ENCODE results near the gene MATR3.

The MATR3 gene

GRCh38 chr5:139273322-139273571 is 20.3 kb upstream of the MATR3 start:
- H3K27ac ChIP-seq (ENCODE audit: low read depth, low read length, severe bottlenecking), result no peak overlapping the region
- peak overlapping the region; percentile 71 for H3K4me3 ChIP-seq (ENCODE audit: extremely low read depth, insufficient read depth, low read length, poor library complexity, severe bottlenecking)
- peaks cover 28% of the 10 kb centered on the region for H3K36me3 ChIP-seq (ENCODE audit: control insufficient read depth, insufficient read depth, low read length)
- WGBS, 2 experiments (ENCODE audit: insufficient coverage in 2 of 2), result 20% methylated on average over 3 of the region's 3 CpGs
- H3K4me1 ChIP-seq (ENCODE audit: control insufficient read depth, insufficient read depth, low read length, poor library complexity, severe bottlenecking), result peaks cover 25% of the 10 kb centered on the region
- H3K9me3 ChIP-seq (ENCODE audit: control insufficient read depth, low read length), result no peaks in the 10 kb centered on the region

GRCh38 chr5:139273572-139274289 is 19.8 kb upstream of the MATR3 start:
- 4 to 5% methylated on average over 30 to 41 of the region's 47 CpGs for WGBS, 2 experiments (ENCODE audit: insufficient coverage in 2 of 2)
- no peaks in the 10 kb centered on the region for H3K9me3 ChIP-seq (ENCODE audit: control insufficient read depth, low read length)
- peaks cover 33% of the 10 kb centered on the region for H3K36me3 ChIP-seq (ENCODE audit: control insufficient read depth, insufficient read depth, low read length)
- peak overlapping the region; percentile 71 for H3K4me3 ChIP-seq (ENCODE audit: extremely low read depth, insufficient read depth, low read length, poor library complexity, severe bottlenecking)
- H3K27ac ChIP-seq (ENCODE audit: low read depth, low read length, severe bottlenecking), result peak overlapping the region; percentile 86
- H3K4me1 ChIP-seq (ENCODE audit: control insufficient read depth, insufficient read depth, low read length, poor library complexity, severe bottlenecking), result peaks cover 25% of the 10 kb centered on the region

GRCh38 chr5:139275536-139275935 is 18.0 kb upstream of the MATR3 start:
- WGBS, 2 experiments (ENCODE audit: insufficient coverage in 2 of 2), result 44 to 61% methylated on average over 1 to 2 of the region's 4 CpGs
- peak overlapping the region; percentile 71 for H3K4me3 ChIP-seq (ENCODE audit: extremely low read depth, insufficient read depth, low read length, poor library complexity, severe bottlenecking)

GRCh38 chr5:139275956-139276355 is 17.6 kb upstream of the MATR3 start:
- Histone ChIP-seq H3K9me3 (ENCODE audit: control insufficient read depth, low read length) (no peaks in the 10 kb centered on the region), H3K4me3 (ENCODE audit: extremely low read depth, insufficient read depth, low read length, poor library complexity, severe bottlenecking) (peak overlapping the region; percentile 71), H3K36me3 (ENCODE audit: control insufficient read depth, insufficient read depth, low read length) (peaks cover 55% of the 10 kb centered on the region), H3K27ac (ENCODE audit: low read depth, low read length, severe bottlenecking) (no peak overlapping the region), H3K4me1 (ENCODE audit: control insufficient read depth, insufficient read depth, low read length, poor library complexity, severe bottlenecking) (peaks cover 25% of the 10 kb centered on the region)
- 8 to 28% methylated on average over 2 of the region's 3 CpGs for WGBS, 2 experiments (ENCODE audit: insufficient coverage in 2 of 2)

More at GRCh38 chr5:139275536-139275935, 18.0 kb upstream of the MATR3 start:
- Histone ChIP-seq H3K9me3 (ENCODE audit: control insufficient read depth, low read length) (no peaks in the 10 kb centered on the region), H3K4me1 (ENCODE audit: control insufficient read depth, insufficient read depth, low read length, poor library complexity, severe bottlenecking) (peaks cover 25% of the 10 kb centered on the region), H3K27ac (ENCODE audit: low read depth, low read length, severe bottlenecking) (no peak overlapping the region), H3K36me3 (ENCODE audit: control insufficient read depth, insufficient read depth, low read length) (peaks cover 51% of the 10 kb centered on the region)

GRCh38 chr5:139276426-139276825 is 17.1 kb upstream of the MATR3 start:
- no peaks in the 10 kb centered on the region for H3K9me3 ChIP-seq (ENCODE audit: control insufficient read depth, low read length)
- WGBS, 2 experiments (ENCODE audit: insufficient coverage in 2 of 2), result 60 to 82% methylated on average over 1 of the region's 2 CpGs
- peaks cover 26% of the 10 kb centered on the region for H3K4me1 ChIP-seq (ENCODE audit: control insufficient read depth, insufficient read depth, low read length, poor library complexity, severe bottlenecking)
- H3K4me3 ChIP-seq (ENCODE audit: extremely low read depth, insufficient read depth, low read length, poor library complexity, severe bottlenecking), result peak overlapping the region; percentile 71
- peaks cover 60% of the 10 kb centered on the region for H3K36me3 ChIP-seq (ENCODE audit: control insufficient read depth, insufficient read depth, low read length)
- H3K27ac ChIP-seq (ENCODE audit: low read depth, low read length, severe bottlenecking), result no peak overlapping the region

GRCh38 chr5:139277171-139277570 is 16.4 kb upstream of the MATR3 start:
- no peaks in the 10 kb centered on the region for H3K9me3 ChIP-seq (ENCODE audit: control insufficient read depth, low read length)
- peaks cover 34% of the 10 kb centered on the region for H3K4me1 ChIP-seq (ENCODE audit: control insufficient read depth, insufficient read depth, low read length, poor library complexity, severe bottlenecking)
- H3K27ac ChIP-seq (ENCODE audit: low read depth, low read length, severe bottlenecking), result no peak overlapping the region
- H3K4me3 ChIP-seq (ENCODE audit: extremely low read depth, insufficient read depth, low read length, poor library complexity, severe bottlenecking), result no peak overlapping the region
- H3K36me3 ChIP-seq (ENCODE audit: control insufficient read depth, insufficient read depth, low read length), result peaks cover 67% of the 10 kb centered on the region
- 68 to 76% methylated on average over 3 to 5 of the region's 5 CpGs for WGBS, 2 experiments (ENCODE audit: insufficient coverage in 2 of 2)

- Histone ChIP-seq H3K4me1 (ENCODE audit: control insufficient read depth, insufficient read depth, low read length, poor library complexity, severe bottlenecking) (peaks cover 27% of the 10 kb centered on the region), H3K36me3 (ENCODE audit: control insufficient read depth, insufficient read depth, low read length) (peaks cover 82% of the 10 kb centered on the region), H3K4me3 (ENCODE audit: extremely low read depth, insufficient read depth, low read length, poor library complexity, severe bottlenecking) (no peak overlapping the region), H3K27ac (ENCODE audit: low read depth, low read length, severe bottlenecking) (no peak overlapping the region), H3K9me3 (ENCODE audit: control insufficient read depth, low read length) (no peaks in the 10 kb centered on the region)
- WGBS, 2 experiments (ENCODE audit: insufficient coverage in 2 of 2), result 96 to 99% methylated on average over 4 to 5 of the region's 6 CpGs
Observed at GRCh38 chr5:139278540-139279274, 14.8 kb upstream of the MATR3 start.

GRCh38 chr5:139282197-139282557 is 11.4 kb upstream of the MATR3 start:
- Histone ChIP-seq H3K4me1 (ENCODE audit: control insufficient read depth, insufficient read depth, low read length, poor library complexity, severe bottlenecking) (peaks cover 10% of the 10 kb centered on the region), H3K9me3 (ENCODE audit: control insufficient read depth, low read length) (no peaks in the 10 kb centered on the region), H3K4me3 (ENCODE audit: extremely low read depth, insufficient read depth, low read length, poor library complexity, severe bottlenecking) (no peak overlapping the region), H3K27ac (ENCODE audit: low read depth, low read length, severe bottlenecking) (no peak overlapping the region), H3K36me3 (ENCODE audit: control insufficient read depth, insufficient read depth, low read length) (peaks cover 96% of the 10 kb centered on the region)

- H3K4me1 ChIP-seq (ENCODE audit: control insufficient read depth, insufficient read depth, low read length, poor library complexity, severe bottlenecking), result peaks cover 10% of the 10 kb centered on the region
- no peaks in the 10 kb centered on the region for H3K9me3 ChIP-seq (ENCODE audit: control insufficient read depth, low read length)
- no peak overlapping the region for H3K4me3 ChIP-seq (ENCODE audit: extremely low read depth, insufficient read depth, low read length, poor library complexity, severe bottlenecking)
- no peak overlapping the region for H3K27ac ChIP-seq (ENCODE audit: low read depth, low read length, severe bottlenecking)
- WGBS, 2 experiments (ENCODE audit: insufficient coverage in 2 of 2), result 31 to 33% methylated on average over 2 of the region's 3 CpGs
- H3K36me3 ChIP-seq (ENCODE audit: control insufficient read depth, insufficient read depth, low read length), result peaks cover 90% of the 10 kb centered on the region
Observed at GRCh38 chr5:139283252-139284166, 10.0 kb upstream of the MATR3 start.

GRCh38 chr5:139284295-139284694 is 9.2 kb upstream of the MATR3 start:
- peaks cover 10% of the 10 kb centered on the region for H3K4me1 ChIP-seq (ENCODE audit: control insufficient read depth, insufficient read depth, low read length, poor library complexity, severe bottlenecking)
- no peak overlapping the region for H3K27ac ChIP-seq (ENCODE audit: low read depth, low read length, severe bottlenecking)
- H3K4me3 ChIP-seq (ENCODE audit: extremely low read depth, insufficient read depth, low read length, poor library complexity, severe bottlenecking), result no peak overlapping the region
- H3K36me3 ChIP-seq (ENCODE audit: control insufficient read depth, insufficient read depth, low read length), result peaks cover 83% of the 10 kb centered on the region
- WGBS, 2 experiments (ENCODE audit: insufficient coverage in 2 of 2), result 98% methylated on average over 5 to 6 of the region's 8 CpGs
- no peaks in the 10 kb centered on the region for H3K9me3 ChIP-seq (ENCODE audit: control insufficient read depth, low read length)
